Chondrocyte (in vitro differentiated cells): ENCODE data around the gene PDE4D. TPM values are rescaled to one million over a fixed set of nuclear protein-coding genes. Genes with fewer than 3 reads are reported as not detected.

ENCODE experiments used
- DNase-seq: peaks from one replicate; pipeline ENCODE4 v3.0.0; 2021; ENCODE audit warnings: mixed read lengths, low spot score
- H3K27ac Mint-ChIP-seq: one replicate; pipeline ENCODE4 v1.8.0; 2021; ENCODE audit warnings: mild to moderate bottlenecking, moderate library complexity, mixed read lengths; ENCODE audit not compliant: unreplicated experiment
- H3K27me3 Mint-ChIP-seq: 2 replicates; pipeline ENCODE4 v1.8.0; 2021; ENCODE audit warnings: low read depth, mixed read lengths
- H3K36me3 Mint-ChIP-seq: 2 replicates; pipeline ENCODE4 v1.8.0; 2021; ENCODE audit warnings: low read depth, mixed read lengths
- H3K4me1 Mint-ChIP-seq: 2 replicates; pipeline ENCODE4 v1.8.0; 2021; ENCODE audit warnings: low read depth, mild to moderate bottlenecking, mixed read lengths
- H3K4me3 Mint-ChIP-seq: one replicate; pipeline ENCODE4 v1.8.0; 2021; ENCODE audit warnings: mild to moderate bottlenecking, moderate library complexity, mixed read lengths; ENCODE audit not compliant: unreplicated experiment
- H3K9me3 Mint-ChIP-seq: 2 replicates; pipeline ENCODE4 v1.8.0; 2021; ENCODE audit warnings: low read depth, mixed read lengths
- CTCF ChIP-seq: fragments of 200-600 bp; sonication (generic); IDR thresholded peaks from 2 replicates; pipeline ENCODE4 v1.5.0; 2021; ENCODE audit warnings: antibody characterized with exemption, mild to moderate bottlenecking, moderate library complexity
- microRNA-seq: library from miRNA; unstranded; fragments of <30 nt; microRNA quantifications from one replicate; pipeline ENCODE4 v1.2.0, GENCODE V29; 2020; ENCODE audit warnings: borderline number of aligned reads
- total RNA-seq: library from RNA; stranded (reverse); gene quantifications from 3 replicates; pipeline ENCODE4 v1.2.1, GENCODE V29; 2021

The PDE4D gene
- total RNA-seq, 1 donor from 2014 or later: 21.1 TPM

- Mint-ChIP-seq H3K27ac (peak overlapping the region; percentile 45), H3K27me3 (no peaks in the 10 kb centered on the region), H3K36me3 (no peaks in the 10 kb centered on the region), H3K4me1 (peaks cover 19% of the 10 kb centered on the region), H3K9me3 (peaks cover 3% of the 10 kb centered on the region), H3K4me3 (no peak overlapping the region)
- TF ChIP-seq CTCF: no peak
- no peak for DNase-seq
These were observed 972.4 kb downstream of the PDE4D start for GRCh38 chr5:58921159-58921558.

DNA sequence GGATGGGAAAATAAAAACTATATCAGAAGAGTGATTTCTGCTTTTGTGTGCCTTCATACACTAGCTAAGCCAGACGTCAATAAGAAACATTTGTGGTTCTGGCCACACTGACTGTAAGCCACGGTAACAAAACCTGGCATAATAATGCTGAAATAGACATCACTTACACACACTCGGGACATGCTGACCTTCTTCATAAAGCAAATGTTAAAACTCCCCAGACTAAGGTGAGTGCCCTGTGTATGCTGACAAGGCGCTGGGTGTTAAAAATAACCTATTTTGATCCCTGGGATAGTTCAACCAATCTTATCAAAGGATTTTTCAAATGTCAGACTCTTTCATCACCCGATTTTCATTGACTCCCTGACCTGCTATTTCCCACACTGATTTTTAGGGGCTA, 973.7 kb downstream of the PDE4D start:
- no peak overlapping the region for H3K27ac Mint-ChIP-seq
- DNase-seq: no peak
- H3K4me3 Mint-ChIP-seq: no peak overlapping the region
- H3K27me3 Mint-ChIP-seq: no peaks in the 10 kb centered on the region
- TF ChIP-seq CTCF: no peak
- H3K36me3 Mint-ChIP-seq: no peaks in the 10 kb centered on the region
- peaks cover 3% of the 10 kb centered on the region for H3K9me3 Mint-ChIP-seq
- peaks cover 15% of the 10 kb centered on the region for H3K4me1 Mint-ChIP-seq

Small RNAs within 50 kb of the gene (microRNA-seq; reads per million reads assigned to microRNA genes)
- 15.0 reads per million, percentile 29 among the genes with 10 or more reads in this experiment for gene MIR582
